Lung (tissue), 12 donors: ENCODE data around the gene TAB2. TPM values are rescaled to one million over a fixed set of nuclear protein-coding genes. Genes with fewer than 3 reads are reported as not detected.

ENCODE experiments used
- ATAC-seq: fragments of 200-7000 bp; cut with Tn5 transposase; one replicate; pipeline ENCODE4 v1.9.1; 2020; ENCODE audit warnings: moderate number of reproducible peaks; ENCODE audit not compliant: insufficient read depth, low FRiP score
- DNase-seq, 3 donors: peaks; one replicate each; pipeline ENCODE4 v3.0.0-alpha.2; 2013 to 2017
- H3K27ac ChIP-seq, 2 donors: one replicate each; pipeline ENCODE4 v1.5.1; 2013; ENCODE audit warnings: mild to moderate bottlenecking in 2 of 2, moderate library complexity in 2 of 2, control low read depth in 1 of 2, inconsistent platforms in 1 of 2, low read depth in 1 of 2, low read length in 1 of 2
- H3K27me3 ChIP-seq, 3 donors: one replicate each; pipeline ENCODE4 v1.5.1; 2013; ENCODE audit warnings: low read length in 2 of 3; ENCODE audit not compliant: control insufficient read depth in 3 of 3, insufficient read depth in 3 of 3
- H3K36me3 ChIP-seq, 4 donors: one replicate each; pipeline ENCODE4 v1.5.1; 2013; ENCODE audit warnings: low read length in 4 of 4, mild to moderate bottlenecking in 1 of 4, moderate library complexity in 1 of 4; ENCODE audit not compliant: control insufficient read depth in 4 of 4, insufficient read depth in 4 of 4
- H3K4me1 ChIP-seq, 5 donors: one replicate each; pipeline ENCODE4 v1.5.1; 2013; ENCODE audit warnings: low read length in 5 of 5, mild to moderate bottlenecking in 2 of 5, moderate library complexity in 1 of 5; ENCODE audit not compliant: control insufficient read depth in 5 of 5, insufficient read depth in 5 of 5
- H3K4me3 ChIP-seq: one replicate; pipeline ENCODE4 v1.5.1; 2013; ENCODE audit warnings: mild to moderate bottlenecking, control low read depth, moderate library complexity
- H3K9ac ChIP-seq, 2 donors: one replicate each; pipeline ENCODE4 v1.5.1; 2013; ENCODE audit warnings: low read length in 2 of 2, control low read depth in 1 of 2; ENCODE audit not compliant: insufficient read depth in 1 of 2
- H3K9me3 ChIP-seq, 4 donors: one replicate each; pipeline ENCODE4 v1.5.1; 2013; ENCODE audit warnings: low read length in 3 of 4, mild to moderate bottlenecking in 1 of 4, moderate library complexity in 1 of 4; ENCODE audit not compliant: control insufficient read depth in 4 of 4, insufficient read depth in 3 of 4
- WGBS, 2 donors: extraction: QIAGEN DNeasy Blood & Tissue Kit; methylation state at CpG; one replicate each; pipeline ENCODE4 v1.1.7; 2013; 5-methylcytosine and 5-hydroxymethylcytosine counted together
- polyA plus RNA-seq, 2 donors: library from polyadenylated mRNA; stranded (reverse); fragments of 200-250 nt; gene quantifications; one replicate each; pipeline ENCODE4 v1.2.1, GENCODE V29; 2013
- total RNA-seq, 2 donors: library from RNA; depleted of rRNA in 1 of 2; stranded (reverse); fragments of >200 nt in 1 of 2; gene quantifications; one replicate each; pipeline ENCODE4 v1.2.1, GENCODE V29; 2014 to 2021
- TF ChIP-seq, protein P1 (sequence below): IDR thresholded peaks from 2 replicates; pipeline ENCODE4 v1.5.1; 2012; ENCODE audit warnings: mild to moderate bottlenecking; ENCODE audit errors: control extremely low read depth, extremely low read depth
- donor health status: control.
- donor health status: control.
- donor health status: Bipolar disorder and iron deficiency.
- donor health status: healthy.
- donor health status: DM: yes; HTN: yes; CAD: no.

The TAB2 gene
- total and polyA plus RNA-seq, 4 donors: 15.8 to 75.9 (median 33.2) TPM

GRCh38 chr6:149455031-149455732, 137.7 kb downstream of the TAB2 start:
- Histone ChIP-seq H3K9ac (no peak overlapping the region), H3K4me3 (no peak overlapping the region), H3K27me3 (peaks cover 0 to 3% (median 0%) of the 10 kb centered on the region in 3 donors), H3K4me1 (peaks cover 14 to 48% (median 17%) of the 10 kb centered on the region in 5 donors), H3K36me3 (no peaks in the 10 kb centered on the region), H3K27ac (peak overlapping the region; percentile 82 to 83), H3K9me3 (no peaks in the 10 kb centered on the region)
- ATAC-seq: no peak
- WGBS, 2 donors: 69 to 84% methylated on average over 11 of the region's 11 CpGs
- TF ChIP-seq, protein P1, sequence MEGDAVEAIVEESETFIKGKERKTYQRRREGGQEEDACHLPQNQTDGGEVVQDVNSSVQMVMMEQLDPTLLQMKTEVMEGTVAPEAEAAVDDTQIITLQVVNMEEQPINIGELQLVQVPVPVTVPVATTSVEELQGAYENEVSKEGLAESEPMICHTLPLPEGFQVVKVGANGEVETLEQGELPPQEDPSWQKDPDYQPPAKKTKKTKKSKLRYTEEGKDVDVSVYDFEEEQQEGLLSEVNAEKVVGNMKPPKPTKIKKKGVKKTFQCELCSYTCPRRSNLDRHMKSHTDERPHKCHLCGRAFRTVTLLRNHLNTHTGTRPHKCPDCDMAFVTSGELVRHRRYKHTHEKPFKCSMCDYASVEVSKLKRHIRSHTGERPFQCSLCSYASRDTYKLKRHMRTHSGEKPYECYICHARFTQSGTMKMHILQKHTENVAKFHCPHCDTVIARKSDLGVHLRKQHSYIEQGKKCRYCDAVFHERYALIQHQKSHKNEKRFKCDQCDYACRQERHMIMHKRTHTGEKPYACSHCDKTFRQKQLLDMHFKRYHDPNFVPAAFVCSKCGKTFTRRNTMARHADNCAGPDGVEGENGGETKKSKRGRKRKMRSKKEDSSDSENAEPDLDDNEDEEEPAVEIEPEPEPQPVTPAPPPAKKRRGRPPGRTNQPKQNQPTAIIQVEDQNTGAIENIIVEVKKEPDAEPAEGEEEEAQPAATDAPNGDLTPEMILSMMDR: no peak
- DNase-seq: peak in 2 of 3 donors; percentile 26 to 35

DNA sequence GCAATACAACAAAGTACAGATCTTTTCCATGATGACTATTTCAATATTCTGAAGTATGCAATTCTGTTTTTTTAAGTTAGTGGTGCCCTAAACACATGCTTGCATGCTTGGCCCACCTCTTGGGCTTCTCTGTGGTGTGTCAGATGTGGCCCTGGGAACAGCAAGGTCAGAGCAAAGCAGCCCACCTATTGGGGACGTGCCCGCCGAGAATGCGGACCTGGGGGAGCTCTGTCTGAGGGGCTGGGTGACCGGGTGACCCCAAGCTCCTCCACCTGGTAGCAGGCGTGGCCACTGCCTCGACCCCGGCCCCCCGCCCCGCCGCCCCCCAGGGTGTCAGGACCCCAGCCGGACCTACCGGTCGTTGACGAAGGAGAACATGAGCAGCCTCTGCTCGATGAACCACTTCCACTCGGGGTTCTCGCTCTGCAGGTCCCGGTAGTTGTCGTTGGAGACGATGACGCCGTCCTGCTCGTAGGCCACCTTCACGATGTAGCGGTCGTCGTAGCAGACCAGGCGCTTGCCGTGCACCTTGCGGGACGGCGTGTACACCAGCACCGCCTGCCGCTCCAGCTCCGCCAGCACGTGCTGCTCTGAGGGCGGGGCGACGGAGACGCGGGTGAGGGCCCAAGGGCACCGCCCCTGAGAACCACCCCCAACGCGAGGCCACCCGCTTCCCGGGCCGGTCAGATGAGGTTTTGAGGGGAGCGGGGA, 139.0 kb downstream of the TAB2 start:
- Histone ChIP-seq H3K27ac (no peak overlapping the region), H3K36me3 (no peaks in the 10 kb centered on the region), H3K27me3 (no peaks in the 10 kb centered on the region), H3K9me3 (no peaks in the 10 kb centered on the region), H3K4me1 (peaks cover 8 to 44% (median 17%) of the 10 kb centered on the region in 5 donors), H3K9ac (no peak overlapping the region), H3K4me3 (no peak overlapping the region)
- no peak for DNase-seq
- TF ChIP-seq, protein P1: no peak
- WGBS, 2 donors: 91 to 92% methylated on average over 48 to 49 of the region's 49 CpGs
- no peak for ATAC-seq

DNA sequence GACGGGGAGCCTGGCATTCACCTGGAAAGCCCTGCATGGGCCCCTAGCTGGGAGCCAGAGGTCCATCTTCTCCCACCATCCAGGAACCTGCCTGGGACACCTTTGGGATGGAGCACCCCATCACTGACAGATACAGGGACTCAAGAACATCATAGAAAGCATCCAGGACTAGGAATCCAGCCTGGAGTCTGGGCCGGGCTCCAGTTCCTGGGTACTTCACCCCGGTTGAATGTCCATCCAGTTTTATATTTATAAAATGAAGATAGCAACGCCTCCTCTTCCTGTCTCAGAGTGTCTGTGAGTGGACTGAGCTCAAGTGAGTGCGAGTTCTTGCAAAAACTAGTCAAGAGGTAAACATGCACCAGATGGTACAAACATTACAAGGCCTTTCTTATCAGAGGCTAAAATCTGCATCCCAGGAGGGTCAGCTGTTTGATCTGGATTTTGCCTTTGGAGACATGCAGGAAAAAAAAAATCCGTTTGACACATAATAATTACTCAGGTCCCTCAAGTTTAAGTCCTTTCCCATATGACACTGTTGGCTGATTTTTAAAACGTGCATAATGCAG, 139.9 kb downstream of the TAB2 start:
- WGBS, 2 donors: 54 to 66% methylated on average over 7 of the region's 7 CpGs
- no peak overlapping the region for H3K4me3 ChIP-seq
- no peaks in the 10 kb centered on the region for H3K27me3 ChIP-seq
- no peaks in the 10 kb centered on the region for H3K36me3 ChIP-seq
- H3K4me1 ChIP-seq: peaks cover 8 to 37% (median 17%) of the 10 kb centered on the region in 5 donors
- H3K27ac ChIP-seq: no peak overlapping the region
- TF ChIP-seq, protein P1: no peak
- DNase-seq (peak; percentile 61 to 85 (median 79)), ATAC-seq (no peak)
- no peaks in the 10 kb centered on the region for H3K9me3 ChIP-seq
- no peak overlapping the region for H3K9ac ChIP-seq
